HG03575 (cell line): ENCODE data around the gene MTFP1.

Experiments used
- ATAC-seq: cut with Tn5 transposase; IDR thresholded peaks from one replicate; pipeline ENCODE4 v1.9.1; 2021; ENCODE audit not compliant: unreplicated experiment, insufficient number of reproducible peaks, low FRiP score; ENCODE audit errors: extremely low read depth

The MTFP1 gene

DNA sequence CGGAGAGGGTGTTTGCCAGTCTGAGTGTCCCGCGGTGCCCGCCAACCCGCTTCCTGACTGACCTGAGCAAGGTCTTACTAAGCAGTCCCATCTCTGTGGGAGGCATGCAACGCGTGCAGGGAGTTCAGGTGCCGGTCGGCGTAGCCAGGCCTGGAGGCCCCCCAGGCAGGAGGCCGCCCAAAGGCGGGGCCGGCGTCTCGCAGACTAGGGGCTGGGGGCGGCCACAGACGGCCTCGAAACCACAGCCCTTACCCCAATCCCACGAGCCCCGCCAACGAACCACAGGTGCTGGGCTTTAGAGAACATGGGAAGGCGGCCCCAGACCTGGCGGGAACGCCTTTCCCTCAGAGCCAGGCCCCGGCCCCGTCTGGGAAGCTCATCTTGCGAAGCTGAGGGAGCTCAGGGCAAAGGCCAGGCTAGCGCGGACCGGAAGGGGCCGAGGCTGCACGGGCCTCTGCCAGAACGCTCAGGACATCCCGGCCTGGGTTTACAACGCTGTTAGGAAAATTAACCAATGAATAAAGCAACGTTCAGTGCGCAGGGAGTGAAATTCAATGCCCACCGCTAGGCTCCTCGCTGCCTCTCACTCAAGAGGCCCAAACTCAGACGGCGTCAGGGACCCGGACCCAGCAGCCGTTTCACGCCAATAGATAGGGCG is 2.1 kb upstream of the MTFP1 start:
- ATAC-seq = no peak

DNA sequence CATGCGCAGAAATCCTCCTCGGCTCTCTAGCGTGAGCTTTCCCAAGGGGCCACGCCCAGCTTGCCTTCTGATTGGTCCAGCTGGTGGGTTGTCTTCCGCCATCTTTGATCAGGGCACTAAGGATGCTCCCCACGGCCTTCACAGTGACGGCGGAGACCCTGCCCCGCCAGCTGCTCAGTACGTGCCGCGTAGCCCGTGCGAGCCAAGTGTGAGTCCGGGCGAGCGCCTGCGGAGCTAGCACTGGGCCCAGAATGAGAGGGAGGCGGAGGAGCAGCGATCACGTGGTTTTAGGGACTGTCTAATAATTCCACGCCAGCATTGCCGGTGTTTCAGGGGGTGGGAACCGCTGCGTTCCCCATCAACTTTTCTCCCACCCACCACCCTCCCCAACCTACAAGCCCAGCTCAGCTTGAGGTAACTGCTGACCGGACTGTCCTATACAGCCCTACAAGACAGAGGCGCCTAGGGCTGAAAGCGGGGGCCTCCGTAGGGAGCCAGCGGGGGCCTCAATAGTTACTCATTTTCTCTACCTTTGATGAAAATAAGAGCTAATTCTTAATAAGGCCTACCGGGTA is 1.5 kb upstream of the MTFP1 start:
- peak; percentile 74 for ATAC-seq

DNA sequence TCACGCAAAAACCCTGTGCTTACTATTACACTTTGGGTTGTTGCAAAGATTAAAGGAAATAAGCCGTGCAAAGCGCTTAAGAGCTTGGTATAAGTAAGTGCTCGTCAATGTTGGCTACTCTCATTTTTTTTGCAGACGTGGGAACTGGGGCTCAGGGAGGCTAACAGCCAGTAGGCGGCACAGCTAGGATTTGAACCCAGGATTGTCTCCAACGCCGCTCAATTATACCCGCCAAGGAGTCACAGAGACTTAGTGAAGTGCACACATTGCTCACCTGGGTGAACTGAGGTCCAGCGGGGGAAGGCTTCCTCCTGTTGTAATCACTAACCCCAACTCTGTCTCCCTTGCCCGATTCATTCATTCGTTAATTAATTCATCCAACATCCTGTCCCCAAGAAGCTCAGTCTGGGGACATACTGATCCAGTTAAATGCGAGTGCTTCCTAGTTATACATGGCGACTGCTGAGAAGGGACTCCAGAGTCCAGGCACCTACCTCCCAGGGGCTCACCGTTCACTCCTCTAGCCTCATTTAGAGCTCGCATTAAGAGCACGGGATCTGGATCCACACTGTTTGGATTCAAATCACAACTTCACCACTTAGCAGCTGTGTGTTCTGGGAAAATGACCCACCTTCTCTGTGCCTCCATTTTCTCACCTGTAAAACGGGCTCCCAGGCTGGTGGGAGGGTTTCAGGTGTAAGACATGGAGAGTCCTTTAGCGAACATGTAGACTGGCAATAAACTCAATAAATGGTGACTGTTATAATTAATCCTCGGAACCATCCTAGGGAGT is 838 bp upstream of the MTFP1 start:
- ATAC-seq = no peak

DNA sequence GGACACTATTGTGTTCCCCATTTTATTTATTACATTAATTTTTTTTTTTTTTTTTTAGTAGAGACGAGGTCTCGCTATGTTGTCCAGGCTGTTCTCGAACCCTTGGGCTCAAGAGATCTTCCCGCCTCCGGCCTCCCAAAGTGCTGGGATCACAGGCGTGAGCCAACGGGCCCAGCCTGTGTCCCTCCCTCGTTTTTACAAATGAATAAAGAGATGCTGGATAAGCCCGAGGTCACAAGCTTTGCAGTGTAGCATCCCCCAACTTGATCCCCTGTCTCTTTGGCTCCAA is 297 bp upstream of the MTFP1 start:
- ATAC-seq = no peak

DNA sequence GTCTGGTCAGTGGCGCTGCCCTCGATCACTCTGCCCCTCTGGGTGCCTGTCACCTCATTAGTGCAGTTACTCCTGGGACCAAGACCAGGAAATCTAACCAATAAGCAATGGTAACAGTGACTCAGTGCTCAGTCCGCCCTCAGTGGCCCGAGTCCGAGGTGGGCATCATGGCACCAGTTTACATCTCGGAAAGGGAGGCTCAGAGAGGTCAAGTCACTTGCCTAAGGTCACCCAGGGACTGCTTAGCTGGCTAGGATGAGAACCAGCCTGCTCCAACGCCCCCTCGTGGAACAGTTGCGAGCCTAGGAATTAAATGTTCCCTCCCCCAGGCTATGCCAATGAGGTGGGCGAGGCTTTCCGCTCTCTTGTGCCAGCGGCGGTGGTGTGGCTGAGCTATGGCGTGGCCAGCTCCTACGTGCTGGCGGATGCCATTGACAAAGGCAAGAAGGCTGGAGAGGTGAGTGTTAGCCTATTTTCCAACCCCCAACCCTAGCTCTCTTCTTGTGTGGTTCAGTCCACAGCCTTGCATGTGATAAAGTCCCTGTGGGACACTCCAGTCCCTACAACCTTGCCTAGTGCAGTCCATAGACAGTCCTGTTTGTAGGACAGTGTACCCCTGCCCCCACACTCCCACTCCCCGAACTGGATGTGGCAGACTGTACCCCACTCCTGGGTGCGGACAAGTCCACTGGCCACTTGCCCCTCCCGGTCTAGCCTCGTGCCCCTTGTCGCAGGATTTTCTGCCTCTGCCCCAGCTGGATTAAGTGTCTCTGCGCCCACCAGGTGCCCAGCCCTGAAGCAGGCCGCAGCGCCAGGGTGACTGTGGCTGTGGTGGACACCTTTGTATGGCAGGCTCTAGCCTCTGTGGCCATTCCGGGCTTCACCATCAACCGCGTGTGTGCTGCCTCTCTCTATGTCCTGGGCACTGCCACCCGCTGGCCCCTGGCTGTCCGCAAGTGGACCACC is 1.1 kb downstream of the MTFP1 start:
- no peak for ATAC-seq

DNA sequence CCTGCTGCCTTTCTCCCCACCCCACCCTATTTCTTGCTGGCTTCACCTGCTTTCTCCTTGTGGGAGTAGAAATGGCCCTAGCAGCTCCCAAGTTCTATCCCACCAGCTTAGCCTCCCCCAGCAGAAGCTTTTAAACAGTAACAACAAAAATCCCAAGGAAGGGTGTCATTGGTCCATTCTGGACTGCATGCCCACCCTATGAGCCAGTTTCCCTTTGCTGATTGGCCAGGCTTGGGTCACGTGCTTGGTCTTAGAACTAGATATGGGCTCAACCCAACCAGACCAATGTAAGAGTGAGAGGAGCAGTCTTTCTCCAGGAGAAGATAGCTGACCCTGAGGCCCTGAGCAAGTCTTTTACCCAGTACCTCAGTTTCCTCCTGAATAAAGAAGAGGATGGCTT is 2.3 kb downstream of the MTFP1 start:
- no peak for ATAC-seq

DNA sequence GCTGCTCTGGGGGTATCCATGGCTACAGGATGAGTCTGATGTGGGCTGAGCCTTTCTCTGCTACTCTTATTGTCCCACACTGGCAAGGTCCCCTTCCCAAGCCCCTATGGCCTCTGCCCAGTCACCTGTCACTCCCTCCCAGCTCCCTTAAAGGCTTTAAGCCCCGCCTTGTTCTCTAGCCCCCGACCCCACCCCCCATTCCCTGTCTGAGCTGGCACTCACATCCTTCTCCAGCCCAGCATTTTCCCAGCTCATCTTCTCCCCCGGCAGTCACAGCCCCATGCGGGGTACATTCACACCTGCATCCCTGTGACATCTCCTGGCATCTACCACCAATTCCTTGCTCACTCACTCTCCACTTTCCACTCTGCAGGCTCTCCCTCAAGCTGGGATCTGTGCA is 4.3 kb downstream of the MTFP1 start:
- ATAC-seq = no peak

DNA sequence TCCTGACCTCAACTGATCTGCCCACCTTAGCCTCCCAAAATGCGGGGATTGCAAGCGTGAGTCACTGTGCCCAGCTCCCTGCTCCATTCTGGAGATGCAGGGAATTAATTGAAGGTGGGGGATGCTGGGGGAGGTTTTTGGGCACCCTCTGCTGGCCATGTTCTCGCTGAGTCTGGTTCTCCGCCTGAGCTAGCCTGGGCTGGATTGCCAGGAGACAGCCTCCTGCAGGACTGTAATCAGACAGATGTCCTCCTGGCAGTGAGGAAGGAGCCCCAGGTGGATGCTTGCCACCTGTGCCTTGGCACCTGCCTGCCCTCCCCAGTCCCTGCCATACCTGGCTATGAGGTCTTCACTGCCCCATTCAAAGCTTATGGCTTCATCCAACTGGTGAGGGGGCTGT is 5.4 kb downstream of the MTFP1 start:
- ATAC-seq = no peak

DNA sequence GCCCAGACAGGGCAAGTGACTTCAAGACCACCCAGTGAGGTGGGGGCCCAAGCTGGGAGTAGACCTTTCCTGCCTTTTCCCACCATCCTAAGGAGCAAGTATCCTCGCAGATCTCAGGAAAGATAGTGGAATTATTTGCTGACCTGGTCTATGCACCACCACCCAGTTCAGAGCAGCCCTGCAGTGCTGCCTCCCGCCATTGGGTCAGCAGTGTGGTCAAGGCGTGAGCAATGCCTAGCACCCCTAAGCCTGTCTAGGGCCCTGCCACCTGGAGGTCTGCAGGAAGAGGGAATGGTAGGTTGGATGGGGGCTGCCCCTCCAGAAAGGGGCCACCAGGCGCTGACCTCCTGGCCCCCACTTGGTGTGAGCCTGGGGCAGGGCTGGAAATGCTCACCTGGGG is 6.5 kb downstream of the MTFP1 start:
- ATAC-seq = no peak

DNA sequence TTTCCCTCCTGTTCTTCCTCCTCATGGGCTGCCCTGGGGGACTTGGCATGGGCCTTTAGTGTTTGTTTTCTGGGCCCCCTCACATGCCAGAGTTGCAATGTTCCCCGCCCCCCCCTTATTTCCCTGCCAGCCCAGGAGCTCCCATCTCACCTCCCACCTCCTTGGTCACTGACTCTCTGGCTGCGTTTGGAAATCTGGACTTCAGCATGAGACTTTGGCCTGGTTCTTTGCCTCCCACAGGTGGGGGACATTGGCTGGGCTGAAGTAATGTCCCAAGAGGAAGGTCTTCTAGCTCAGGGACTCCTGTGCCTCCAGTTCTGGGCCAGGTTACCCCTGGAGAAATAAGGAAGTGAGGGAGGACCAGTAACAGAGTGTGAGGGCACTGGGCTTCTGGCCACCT is 7.0 kb downstream of the MTFP1 start:
- no peak for ATAC-seq

DNA sequence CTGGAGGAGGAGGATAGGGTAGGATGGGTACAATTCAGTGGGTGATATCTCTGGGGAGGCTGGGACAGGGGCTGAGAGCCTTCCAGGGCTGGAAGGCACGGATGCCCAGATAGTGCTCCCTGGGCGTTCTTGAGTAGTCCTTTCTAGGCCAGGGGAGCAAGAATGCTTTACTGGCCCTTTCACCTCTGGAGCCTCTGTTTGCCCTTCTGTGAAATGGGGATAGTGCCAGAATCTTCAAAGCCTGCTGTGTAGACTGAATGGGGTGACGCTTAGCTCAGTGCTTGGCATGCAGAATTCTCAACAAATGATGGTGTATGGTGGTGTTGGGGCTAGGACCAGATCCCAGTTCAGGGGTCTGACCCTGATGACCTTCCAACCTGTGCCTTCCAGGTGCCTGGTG is 7.7 kb downstream of the MTFP1 start:
- no peak for ATAC-seq

DNA sequence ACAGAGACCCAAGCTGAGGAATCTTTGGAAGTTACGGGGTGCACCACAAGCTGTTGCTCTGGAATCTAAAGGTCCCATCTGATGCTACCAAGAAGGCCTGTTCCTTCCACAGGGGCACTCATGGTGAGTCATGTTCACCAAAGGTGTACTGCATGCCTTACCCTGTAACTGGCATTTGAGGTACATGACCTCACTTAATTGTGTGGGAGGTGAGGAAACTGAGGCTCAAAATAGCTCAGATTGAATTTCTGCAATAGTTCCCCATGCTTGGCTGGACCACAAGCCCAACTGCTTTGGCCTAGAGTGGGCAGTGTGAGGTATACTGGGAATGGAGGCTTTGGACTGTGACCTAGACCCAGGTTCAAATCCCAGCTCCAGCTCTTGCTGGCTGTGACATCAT is 8.2 kb downstream of the MTFP1 start:
- no peak for ATAC-seq

DNA sequence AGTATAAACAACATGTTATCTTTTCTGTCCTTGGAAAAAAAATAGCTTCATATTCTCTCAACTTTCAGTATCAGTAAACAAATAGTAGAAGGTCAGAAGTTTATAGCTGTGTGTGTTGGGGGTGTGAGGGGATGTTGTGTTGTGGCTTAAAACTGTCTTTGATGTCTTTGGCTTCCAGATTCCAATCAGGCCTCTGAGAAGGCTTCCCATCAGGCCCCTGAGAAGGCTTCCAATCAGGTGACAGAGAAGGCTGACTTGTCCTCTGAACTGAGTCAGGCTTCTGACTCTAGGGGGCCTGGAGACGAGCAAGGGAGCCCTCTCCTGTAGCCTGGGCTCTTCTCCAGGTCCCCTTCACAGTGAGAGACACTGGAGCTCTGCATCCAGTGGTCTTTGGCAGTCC is 9.3 kb downstream of the MTFP1 start:
- ATAC-seq = no peak

DNA sequence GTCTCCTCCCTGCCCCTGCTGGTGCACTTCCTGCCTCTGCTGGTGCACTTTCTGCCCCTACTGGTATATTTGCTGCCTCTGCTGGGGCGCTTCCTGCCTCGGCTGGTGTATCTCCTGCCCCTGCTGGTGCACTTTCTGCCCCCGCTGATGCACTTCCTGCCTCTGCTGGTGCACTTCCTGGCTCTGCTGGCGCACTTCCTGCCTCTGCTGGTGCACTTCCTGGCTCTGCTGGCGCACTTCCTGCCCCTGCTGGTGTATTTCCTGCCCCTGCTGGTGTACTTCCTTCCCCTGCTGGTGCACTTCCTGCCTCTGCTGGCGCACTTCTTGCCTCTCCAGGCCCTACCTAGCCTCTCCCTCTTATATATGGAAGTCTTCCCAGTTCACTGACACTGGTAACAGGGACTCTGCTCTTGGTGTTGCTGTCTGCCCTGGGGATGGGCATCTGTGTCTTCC is 10.1 kb downstream of the MTFP1 start:
- ATAC-seq = no peak

DNA sequence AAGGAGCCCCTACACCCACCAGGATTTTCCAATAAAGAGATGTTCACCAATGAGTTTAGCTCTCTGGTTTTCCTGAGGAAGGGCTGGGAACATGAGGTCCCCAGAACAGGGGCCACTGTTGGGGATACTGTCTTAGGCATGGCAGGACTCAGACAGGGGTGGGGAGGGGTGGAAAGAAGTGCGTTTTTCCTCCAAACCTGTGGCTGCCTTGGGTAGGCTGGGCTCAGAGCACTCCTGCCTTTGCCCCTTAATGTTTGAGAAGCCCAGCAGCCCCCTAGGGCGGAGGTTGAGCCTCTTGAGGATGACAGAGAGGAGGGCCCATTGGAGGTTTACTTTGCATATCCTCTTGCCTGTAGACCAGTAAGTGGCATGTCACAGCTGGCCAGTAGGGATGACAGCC is 10.6 kb downstream of the MTFP1 start:
- ATAC-seq = no peak

DNA sequence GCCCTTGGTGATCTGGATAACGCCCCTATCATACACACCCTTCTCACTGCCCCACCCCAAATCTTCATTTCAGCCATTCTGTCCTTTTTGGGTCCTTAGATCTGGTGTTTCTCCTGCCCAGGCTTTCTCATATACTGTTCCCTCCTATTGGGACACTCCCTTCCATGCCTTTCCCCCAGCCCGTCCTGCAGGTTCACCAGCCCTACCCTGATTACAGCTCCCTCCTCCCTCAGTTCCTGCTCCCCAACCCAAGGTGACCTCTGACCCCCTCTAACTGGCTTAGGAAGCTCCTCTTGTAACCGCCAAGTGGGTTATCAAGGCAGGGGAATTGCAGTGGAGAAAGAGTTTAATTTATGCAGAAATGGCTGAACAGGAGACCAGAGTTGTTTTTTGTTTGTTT is 13.0 kb downstream of the MTFP1 start:
- ATAC-seq = no peak

DNA sequence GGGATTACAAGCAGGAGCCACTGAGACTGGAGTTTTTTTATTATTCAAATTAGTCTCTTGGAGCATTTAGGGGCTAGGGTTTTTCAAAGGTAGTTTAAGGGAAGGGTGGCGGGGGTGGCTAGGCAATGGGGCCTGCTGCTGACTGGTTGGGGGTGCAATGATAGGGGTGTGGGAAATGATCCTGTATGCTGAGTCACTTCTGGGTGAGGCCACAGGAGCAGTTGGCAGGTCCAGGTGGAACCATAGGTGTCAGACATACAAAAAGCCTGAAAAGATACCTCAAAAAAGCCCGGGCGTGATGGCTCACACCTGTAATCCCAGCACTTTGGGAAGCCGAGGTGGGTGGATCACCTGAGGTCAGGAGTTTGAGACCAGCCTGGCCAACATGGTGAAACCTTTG is 13.7 kb downstream of the MTFP1 start:
- no peak for ATAC-seq

DNA sequence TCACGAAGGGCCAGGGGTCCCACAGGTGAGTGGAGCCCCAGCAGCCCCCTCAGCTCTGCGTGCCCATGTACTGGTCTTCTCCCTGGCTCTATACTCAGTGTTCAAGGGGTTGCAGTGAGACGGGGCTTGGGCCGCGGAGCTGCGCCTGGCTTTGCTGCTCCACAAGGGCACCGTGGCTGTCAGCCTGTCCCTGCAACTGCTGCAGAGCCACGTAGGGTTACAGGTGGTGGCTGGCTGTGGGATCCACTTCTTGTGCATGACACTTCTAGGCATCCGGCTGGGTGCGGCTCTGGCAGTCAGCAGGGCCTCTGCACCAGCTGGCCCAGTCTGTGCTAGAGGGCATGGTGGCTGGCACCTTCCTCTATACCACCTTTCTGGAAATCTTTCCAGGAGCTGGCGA is 14.3 kb downstream of the MTFP1 start:
- no peak for ATAC-seq

DNA sequence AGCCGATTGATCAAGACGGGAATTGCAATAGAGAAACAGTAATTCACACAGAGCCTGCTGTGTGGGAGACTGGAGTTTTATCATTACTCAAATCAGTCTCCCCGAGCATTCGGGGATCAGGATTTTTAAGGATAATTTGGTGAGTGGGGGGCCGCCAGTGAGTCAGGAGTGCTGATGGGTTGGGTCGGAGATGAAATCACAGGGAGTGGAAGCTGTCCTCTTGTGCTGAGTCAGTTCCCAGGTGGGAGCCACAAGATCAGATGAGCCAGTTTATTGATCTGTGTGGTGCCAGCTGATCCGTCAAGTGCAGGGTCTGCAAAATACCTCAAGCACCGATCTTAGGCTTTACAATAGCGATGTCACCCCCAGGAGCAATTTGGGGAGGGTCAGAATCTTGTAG is 15.5 kb downstream of the MTFP1 start:
- no peak for ATAC-seq
